Activated CD4-positive, alpha-beta T cell treated with anti-CD3 and anti-CD28 coated beads, Interleukin-2, amount 10 ng/mL, durations not matched to agents 24 days and 14 days (primary cell): ENCODE measurements around the gene PIM3. TPM values are rescaled to one million over a fixed set of nuclear protein-coding genes. Genes with fewer than 3 reads are reported as not detected.

Source experiments
- DNase-seq: peaks from one replicate; pipeline ENCODE4 v3.0.0; 2022
- H3K27ac Mint-ChIP-seq: one replicate; pipeline ENCODE4 v1.8.0; 2022; ENCODE audit warnings: mild to moderate bottlenecking, mixed read lengths
- H3K27me3 Mint-ChIP-seq: one replicate; pipeline ENCODE4 v1.8.0; 2022; ENCODE audit warnings: mixed read lengths
- H3K36me3 Mint-ChIP-seq: one replicate; pipeline ENCODE4 v1.8.0; 2022; ENCODE audit warnings: low read depth, mild to moderate bottlenecking, mixed read lengths
- H3K4me1 Mint-ChIP-seq: one replicate; pipeline ENCODE4 v1.8.0; 2021; ENCODE audit warnings: mixed read lengths
- H3K4me3 Mint-ChIP-seq: one replicate; pipeline ENCODE4 v1.8.0; 2022; ENCODE audit warnings: mild to moderate bottlenecking, moderate library complexity, mixed read lengths
- H3K9me3 Mint-ChIP-seq: one replicate; pipeline ENCODE4 v1.8.0; 2021; ENCODE audit warnings: mixed read lengths
- intact Hi-C: fragments of 100-400 bp; cut with micrococcal nuclease; formaldehyde crosslinking; loops from one replicate; pipeline ENCODE4 v1.15.1; 2023
- total RNA-seq: library from RNA; stranded (reverse); gene quantifications from 2 replicates; pipeline ENCODE4 v1.2.3, GENCODE V29; 2022

PIM3 gene
- total RNA-seq, 1 donor from 2014 or later: 304 TPM

DNA sequence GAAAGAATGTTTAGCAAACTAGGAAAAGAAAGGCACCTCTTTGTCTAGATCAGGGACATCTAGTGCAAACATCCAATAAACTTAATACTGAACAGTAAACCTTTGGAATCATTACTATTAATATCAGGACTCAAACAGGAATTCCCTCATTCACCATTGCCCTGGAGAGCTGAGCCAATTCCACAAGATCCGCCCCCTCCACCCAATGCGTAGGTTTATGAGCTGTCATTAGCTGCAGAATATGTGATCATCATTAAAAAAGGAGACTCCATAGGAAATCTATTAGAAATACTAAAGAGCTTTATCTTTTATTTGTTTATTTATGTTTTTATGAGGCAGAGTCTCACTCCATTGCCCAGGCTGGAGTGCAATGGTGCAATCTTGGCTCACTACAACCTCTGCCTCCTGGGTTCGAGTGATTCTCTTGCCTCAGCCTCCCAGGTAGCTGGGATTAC lies 46.5 kb downstream of the PIM3 start:
- no peak for DNase-seq
- Mint-ChIP-seq H3K27ac (no peak overlapping the region), H3K4me1 (peaks cover 15% of the 10 kb centered on the region), H3K36me3 (no peaks in the 10 kb centered on the region), H3K27me3 (peaks cover 18% of the 10 kb centered on the region), H3K4me3 (no peak overlapping the region), H3K9me3 (no peaks in the 10 kb centered on the region)
- intact Hi-C loops: no loop called here

- Mint-ChIP-seq H3K4me3 (no peak overlapping the region), H3K27ac (no peak overlapping the region), H3K9me3 (no peaks in the 10 kb centered on the region), H3K4me1 (peaks cover 15% of the 10 kb centered on the region), H3K36me3 (no peaks in the 10 kb centered on the region), H3K27me3 (peaks cover 24% of the 10 kb centered on the region)
- intact Hi-C loops: no loop called here
- DNase-seq: no peak
These were observed 47.8 kb downstream of the PIM3 start for GRCh38 chr22:50008151-50009040.

- H3K4me3 Mint-ChIP-seq: no peak overlapping the region
- H3K9me3 Mint-ChIP-seq: no peaks in the 10 kb centered on the region
- intact Hi-C loops: no loop called here
- peaks cover 15% of the 10 kb centered on the region for H3K4me1 Mint-ChIP-seq
- no peak for DNase-seq
- H3K27ac Mint-ChIP-seq: peak overlapping the region; percentile 34
- H3K36me3 Mint-ChIP-seq: no peaks in the 10 kb centered on the region
- H3K27me3 Mint-ChIP-seq: peaks cover 25% of the 10 kb centered on the region
These were observed 48.7 kb downstream of the PIM3 start for GRCh38 chr22:50009251-50009650.

DNA sequence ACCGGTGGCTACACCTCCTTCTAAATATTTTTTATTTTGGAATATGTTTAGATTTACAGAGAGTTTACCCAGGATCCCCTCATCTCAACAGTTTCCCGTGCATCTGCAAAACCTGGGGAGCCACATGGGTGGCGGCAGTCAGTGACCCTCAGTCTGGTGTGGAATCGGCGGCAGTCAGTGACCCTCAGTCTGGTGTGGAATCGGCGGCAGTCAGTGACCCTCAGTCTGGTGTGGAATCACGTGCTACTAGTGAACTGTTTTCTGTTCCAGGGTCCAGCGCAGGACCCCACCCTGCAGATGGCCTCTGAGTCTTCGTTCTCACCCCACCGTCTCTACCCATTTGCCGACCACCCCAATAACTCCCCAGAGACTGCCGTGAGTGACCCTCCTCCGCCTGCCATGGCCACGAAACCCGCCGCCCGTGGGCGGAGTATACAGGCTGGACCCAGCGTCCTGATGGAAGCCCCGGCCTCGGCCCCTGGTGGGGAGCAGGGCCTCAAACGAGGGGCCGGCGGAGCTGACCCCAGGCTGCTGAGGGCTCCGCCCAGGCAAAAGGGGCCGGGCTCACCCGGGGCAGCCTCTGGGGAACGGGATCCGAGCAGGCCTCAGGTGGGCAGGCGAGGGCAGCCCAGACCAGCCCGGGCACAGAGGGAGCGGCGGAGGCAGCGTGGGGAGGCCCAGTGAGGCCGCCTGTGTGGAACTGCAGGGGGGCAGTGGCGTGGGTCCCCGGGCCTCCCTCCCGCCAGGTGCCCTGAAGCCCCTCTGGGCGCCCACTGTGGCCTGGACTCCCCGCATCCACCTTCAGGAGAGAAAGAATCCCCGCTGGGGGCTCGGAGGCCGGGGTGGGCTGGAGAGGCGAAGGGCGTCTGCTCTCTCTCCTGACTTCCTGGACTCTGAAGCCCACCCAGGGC lies 49.4 kb downstream of the PIM3 start:
- intact Hi-C loops: no loop called here
- no peak overlapping the region for H3K4me3 Mint-ChIP-seq
- H3K36me3 Mint-ChIP-seq: no peaks in the 10 kb centered on the region
- no peaks in the 10 kb centered on the region for H3K9me3 Mint-ChIP-seq
- DNase-seq: no peak
- peak overlapping the region; percentile 20 for H3K27ac Mint-ChIP-seq
- peaks cover 12% of the 10 kb centered on the region for H3K4me1 Mint-ChIP-seq
- peaks cover 23% of the 10 kb centered on the region for H3K27me3 Mint-ChIP-seq

- Mint-ChIP-seq H3K27me3 (peaks cover 21% of the 10 kb centered on the region), H3K4me1 (peaks cover 9% of the 10 kb centered on the region), H3K4me3 (peak overlapping the region; percentile 64), H3K9me3 (no peaks in the 10 kb centered on the region), H3K36me3 (no peaks in the 10 kb centered on the region), H3K27ac (peak overlapping the region; percentile 84)
- intact Hi-C loops: no loop called here
- peak; percentile 72 for DNase-seq
These were observed 50.3 kb downstream of the PIM3 start for GRCh38 chr22:50010676-50011446.

DNA sequence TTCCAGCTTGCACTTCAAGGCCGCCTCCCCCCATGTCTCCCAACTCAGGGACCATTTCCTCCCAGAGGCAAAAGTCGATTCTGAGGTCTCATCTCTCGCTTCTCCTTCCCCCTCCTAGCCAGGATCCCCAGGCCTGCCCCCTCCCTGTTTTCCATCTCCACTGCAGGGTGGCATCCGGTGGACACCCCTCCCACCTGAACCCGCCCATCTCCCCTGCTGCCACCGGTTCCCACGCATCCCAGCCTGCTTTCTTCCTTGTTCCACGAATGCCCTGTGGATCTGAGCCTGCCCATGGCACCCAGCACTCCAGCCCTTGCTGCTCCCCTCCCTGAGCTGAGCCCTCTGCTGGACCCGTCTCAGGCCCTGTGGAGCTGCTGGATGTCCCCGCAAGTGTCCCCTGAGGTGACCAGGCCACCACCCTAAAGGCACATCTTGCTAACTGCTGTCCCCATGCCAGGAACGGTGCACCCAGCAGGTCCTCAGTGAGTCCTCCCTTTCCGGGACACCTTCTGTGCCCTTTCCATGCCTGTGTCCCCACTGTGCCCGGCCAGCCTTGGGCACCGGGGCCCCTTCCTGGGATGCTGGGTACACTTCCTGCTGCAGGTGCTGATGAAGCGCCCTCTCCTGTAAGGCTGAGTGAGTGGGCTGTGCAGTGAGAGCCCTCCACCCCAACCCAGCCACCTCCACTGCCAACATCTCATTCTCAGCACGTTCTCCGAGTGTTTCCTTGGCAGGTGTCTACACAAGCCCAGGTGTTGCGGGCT lies 51.1 kb downstream of the PIM3 start:
- no peak for DNase-seq
- intact Hi-C loops: no loop called here
- Mint-ChIP-seq H3K9me3 (no peaks in the 10 kb centered on the region), H3K27ac (peak overlapping the region; percentile 84), H3K36me3 (no peaks in the 10 kb centered on the region), H3K27me3 (peaks cover 22% of the 10 kb centered on the region), H3K4me3 (peak overlapping the region; percentile 64), H3K4me1 (peaks cover 10% of the 10 kb centered on the region)

DNA sequence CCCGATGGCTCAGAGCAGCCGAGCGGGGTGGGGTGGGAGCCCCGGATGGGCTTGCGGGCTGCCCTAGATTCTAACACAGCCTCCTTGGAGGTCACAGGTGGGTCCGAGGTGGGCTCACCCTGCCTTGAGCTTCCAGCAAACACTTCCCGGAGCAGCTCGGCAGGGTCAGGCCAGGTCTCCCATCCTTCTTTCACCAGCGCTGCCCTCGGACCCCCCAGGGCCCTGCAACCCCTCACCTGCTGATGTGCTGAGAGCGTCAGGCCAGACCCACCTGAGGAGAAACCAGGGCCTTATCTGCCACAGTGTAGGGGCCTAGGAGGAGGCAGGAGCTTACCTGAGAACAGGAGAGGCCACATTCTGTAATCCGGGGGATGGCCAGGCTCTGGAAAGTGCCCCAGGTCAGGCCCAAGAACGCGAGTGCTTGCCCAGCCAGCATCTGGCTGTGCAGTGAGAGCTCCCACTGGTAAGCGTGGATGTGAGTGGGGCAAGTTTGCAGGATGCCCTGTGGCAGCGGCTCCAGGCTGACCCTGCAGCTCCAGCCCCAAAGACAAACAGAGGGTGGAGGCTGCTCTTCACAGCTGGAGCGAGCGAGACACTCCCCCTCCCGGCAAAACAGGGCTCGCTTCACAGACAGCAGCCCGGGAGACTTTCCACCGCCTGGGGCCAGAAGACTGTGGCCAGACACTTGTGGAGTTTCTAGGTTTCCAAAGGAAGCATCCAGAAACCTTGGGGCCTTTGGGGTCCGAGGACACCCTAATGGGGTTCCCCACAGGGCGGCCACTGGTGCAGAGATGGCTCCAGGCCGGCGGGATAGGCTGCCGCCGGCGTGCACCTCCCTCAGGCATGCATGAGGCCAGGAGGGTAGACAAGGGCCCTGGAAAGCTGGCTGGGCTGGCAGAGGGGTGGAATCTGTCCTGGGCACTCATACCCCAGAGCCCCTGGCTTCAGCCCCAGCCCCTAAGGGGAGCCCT lies 51.9 kb downstream of the PIM3 start, which contains the start of gene IL17REL:
IL17REL (minus strand) TSS at position 555 of the 971 bp plus-strand sequence; CDS start at position 436, 119 bp downstream.
- Mint-ChIP-seq H3K27me3 (peaks cover 22% of the 10 kb centered on the region), H3K4me1 (peaks cover 15% of the 10 kb centered on the region), H3K9me3 (no peaks in the 10 kb centered on the region), H3K36me3 (no peaks in the 10 kb centered on the region), H3K4me3 (peak within 1 kb of the TSS; percentile 64), H3K27ac (peak within 1 kb of the TSS; percentile 84)
- no peak for DNase-seq
- intact Hi-C loops: no loop called here

Other genes with a start within 250 kb of the PIM3 start
- 36.2 and 43.2 TPM in 2 replicates for gene BRD1, start 132.9 kb upstream of the PIM3 start, total RNA-seq
- 18.2 and 19.8 TPM in 2 replicates for gene ZBED4, start 106.9 kb upstream of the PIM3 start, total RNA-seq
- gene ALG12, start 42.3 kb upstream of the PIM3 start, total RNA-seq: 13.8 and 17.9 TPM in 2 replicates
- gene CRELD2, start 42.1 kb upstream of the PIM3 start, total RNA-seq: 46.8 and 47.4 TPM in 2 replicates
- 0.09 and 0.14 TPM in 2 replicates for gene IL17REL, start 52.0 kb downstream of the PIM3 start, total RNA-seq
- gene TTLL8, start 97.5 kb downstream of the PIM3 start, total RNA-seq: not detected in 2 replicates
- not detected in 2 replicates for gene MLC1, start 124.7 kb downstream of the PIM3 start, total RNA-seq
- gene MOV10L1, start 129.2 kb downstream of the PIM3 start, total RNA-seq: not detected in 2 replicates
- 1.4 and 1.6 TPM in 2 replicates for gene PANX2, start 210.0 kb downstream of the PIM3 start, total RNA-seq
- gene TRABD, start 225.1 kb downstream of the PIM3 start, total RNA-seq: 94.4 and 97.4 TPM in 2 replicates
- gene SELENOO, start 240.2 kb downstream of the PIM3 start, total RNA-seq: 24.0 and 25.2 TPM in 2 replicates